Bone marrow (tissue), 2 donors: ENCODE data around the gene PEX26.
"Not testable (repeated sequence)": the region's sequence is repeated elsewhere in the genome, so short reads cannot be mapped to it uniquely, and the experiment has no call there.

ENCODE experiments used
- DNase-seq, 2 donors: peaks; one replicate each; lab custom pipeline; 2025; lab: John Stamatoyannopoulos, UW

Gene PEX26

DNA sequence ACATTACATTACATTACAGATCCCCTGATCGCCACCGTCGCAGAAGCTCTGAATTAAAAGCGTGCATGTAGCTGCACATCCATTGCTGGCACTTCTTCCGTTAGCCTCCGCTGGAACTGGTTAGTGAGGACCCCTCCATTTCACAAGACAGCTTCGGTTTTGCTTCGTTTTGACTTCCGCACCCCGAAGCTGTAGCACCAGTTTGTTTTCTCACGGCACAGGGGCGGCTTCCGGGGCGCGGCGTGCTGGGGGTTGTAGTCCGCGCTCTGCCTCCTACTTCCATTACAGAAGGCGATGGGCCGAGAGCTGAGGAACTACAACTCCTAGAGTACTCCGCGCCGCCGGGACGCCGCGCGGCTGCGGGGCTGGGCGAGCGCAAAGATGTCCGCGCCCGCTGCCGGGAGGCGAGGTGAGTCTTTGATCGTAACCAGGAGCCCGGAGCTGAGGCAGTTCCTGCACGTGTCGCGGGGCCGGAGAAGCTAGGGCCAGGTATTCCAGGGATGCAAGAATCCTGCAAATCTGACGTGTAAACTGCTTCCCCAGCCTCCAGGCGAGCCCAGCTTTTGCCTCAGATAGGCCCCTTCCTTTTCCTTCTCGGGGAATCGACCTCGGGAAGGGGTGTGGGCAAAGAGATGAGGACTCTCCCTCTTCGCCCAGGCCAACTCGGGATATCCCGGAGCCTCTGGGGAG is at the start of gene PEX26:
Gene PEX26, plus strand, starts transcription at position 352 of the 690 bp plus-strand sequence. CDS start 387 bp downstream, outside the sequence.
- peak; percentile 69 to 90 for DNase-seq

DNA sequence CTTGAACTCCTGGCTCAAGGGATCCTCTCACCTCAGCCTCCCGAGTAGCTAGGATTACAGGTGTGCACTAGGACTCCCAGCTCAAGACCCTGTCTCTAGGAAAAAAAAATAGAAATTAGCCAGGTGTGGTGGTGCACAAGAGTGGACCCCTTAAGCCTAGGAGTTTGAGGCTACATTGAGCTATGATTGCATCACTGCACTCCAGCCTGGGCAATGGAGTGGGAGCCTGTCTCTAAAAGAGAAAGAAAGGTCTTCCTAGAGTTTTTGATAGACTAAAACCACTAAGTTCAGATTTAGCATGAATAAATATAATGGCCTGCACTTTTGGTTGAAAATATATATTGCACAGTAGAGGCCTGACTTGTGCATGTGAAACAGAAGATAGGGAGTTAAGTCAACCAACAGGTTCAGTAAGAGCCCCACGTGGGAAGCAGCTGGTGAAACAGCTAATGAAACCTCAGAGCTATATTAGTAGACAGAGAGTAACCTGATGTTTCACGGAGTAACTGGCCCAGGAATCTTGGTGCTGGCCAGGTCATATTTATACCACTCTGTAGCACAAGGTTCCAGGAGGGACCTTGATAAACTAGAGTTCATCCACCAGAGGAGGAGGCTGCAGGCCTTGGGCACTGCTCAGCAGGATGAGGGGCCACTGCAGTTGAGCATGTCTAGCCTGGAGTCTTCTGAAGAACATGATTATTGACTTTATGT is 48.8 kb upstream of the PEX26 start:
- DNase-seq = no peak

DNA sequence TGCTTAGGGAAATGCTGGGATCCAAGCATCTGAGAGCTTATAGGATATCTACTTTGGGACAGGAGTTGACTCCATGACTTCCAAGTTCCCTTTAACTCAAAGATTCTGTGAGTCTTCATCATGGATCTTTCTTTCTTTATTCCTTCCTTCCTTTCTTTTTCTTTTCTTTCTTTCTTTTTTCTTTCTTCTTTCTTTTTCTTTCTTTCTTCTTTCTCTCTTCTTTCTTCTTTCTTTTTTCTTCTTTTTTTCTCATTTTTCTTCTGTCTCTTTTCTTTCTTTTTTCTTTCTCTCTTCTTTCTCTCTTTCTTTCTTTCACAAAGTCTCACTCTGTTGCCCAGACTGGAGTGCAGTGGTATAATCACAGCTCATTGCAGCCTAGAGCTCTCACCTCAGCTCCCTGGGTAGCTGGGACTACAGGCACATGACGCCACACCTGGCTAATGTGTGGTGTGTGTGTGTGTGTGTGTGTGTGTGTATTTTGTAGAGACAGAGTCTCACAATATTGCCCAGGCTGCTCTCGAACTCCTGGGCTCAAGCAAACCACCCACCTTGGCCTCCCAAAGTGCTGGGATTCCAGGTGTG is 48.0 kb upstream of the PEX26 start:
- no peak for DNase-seq

DNA sequence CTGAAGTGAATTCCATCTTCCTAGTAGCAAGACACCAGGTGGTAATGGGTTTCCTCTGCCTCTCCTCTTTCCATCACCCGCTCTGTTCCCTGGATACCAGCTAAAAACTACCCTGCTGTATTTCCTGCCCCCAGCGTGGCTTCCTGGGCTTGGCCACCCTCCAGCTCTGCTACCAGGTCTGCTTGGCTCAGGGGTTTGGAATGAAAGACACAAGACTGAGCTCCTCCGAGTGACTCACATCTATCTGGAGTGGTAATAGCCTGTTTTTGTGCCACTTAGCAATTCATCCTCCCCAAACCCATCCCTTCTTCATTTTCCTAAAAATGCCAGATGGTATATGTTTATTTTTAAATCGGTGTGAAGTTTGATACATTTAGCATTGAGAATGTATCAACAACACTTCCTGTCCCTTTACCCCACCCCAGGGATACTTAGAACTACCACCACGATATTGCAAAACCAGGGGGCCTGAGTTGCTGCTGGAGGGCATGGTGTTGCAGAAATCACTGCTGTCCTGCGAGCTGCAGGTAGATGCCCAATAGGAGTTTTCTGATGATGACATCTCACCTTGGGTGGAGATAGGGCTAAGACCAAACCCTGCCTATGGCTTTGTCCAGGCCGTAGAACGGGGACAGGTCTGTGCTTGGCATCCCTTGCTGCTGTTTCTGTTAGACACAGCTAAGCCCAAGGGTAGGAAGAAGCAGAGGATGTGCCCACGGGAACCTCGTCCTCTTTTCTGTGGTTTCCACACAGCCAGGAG is 45.9 kb upstream of the PEX26 start:
- no peak for DNase-seq

DNA sequence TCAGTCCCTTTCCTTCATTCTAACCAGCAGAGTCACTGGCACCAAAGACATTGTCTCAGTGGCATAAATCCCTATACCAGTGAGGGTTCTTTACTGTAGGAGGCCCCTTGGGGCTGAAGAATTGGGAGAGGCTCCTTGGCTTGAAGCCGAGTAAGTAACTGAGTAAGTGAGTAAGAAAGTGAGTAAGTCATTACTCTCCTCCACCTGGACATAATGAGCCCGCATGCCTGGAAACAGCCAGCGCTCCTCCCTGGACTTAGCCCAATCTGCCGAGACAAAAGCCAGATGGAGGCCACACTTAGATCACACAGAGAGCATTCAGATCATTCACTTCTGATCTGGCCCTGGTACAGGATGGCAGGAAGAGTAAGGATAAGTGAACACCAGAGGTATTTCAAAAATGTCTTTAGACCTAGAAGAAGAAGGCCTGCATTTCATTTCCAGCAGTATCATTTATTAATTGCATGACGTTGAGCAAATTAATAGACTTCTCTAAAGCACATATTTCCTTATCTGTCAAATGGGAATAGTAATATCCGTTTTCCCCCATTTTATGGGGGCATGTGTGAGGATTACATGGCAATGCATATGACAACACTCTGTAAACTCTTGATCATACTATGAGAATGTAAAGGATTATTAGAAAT is 45.2 kb upstream of the PEX26 start:
- DNase-seq = no peak

DNA sequence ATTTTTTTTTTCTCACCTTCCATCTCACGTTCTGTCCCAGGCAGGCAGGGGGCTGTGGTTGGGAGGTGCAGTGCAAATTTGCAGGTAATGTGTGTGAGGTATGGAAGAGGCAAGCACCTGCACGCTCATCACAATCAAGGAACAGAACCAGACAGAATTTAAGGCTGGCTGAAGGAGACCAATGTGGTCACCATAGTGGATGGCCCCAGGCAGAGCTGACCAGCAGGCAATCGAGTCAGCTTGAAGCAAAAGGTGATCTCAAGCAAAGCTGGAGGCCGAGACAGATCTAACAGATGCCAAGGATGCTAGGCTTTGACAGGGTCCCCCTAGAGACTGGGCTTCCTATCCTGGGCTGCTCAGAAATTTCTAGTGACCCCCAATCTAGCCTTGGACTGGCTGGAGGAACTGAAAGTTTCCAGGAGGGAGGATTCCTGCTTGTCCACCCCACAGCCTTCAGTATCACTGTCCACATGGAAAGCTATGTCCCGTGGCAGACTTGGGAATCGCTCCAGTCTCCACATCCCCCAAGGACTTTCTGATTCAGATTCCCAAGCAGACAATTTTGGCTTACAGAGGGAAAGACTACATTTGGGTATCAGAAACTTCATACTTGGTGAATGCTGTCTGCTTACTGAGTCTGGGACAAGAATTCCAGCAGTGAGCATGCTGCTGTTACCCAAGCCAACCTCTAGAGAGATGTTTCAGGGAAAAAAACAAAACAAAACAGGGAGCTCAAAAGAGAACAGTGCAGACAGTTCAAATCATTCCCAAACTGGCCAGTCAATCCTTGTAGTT is 44.4 kb upstream of the PEX26 start:
- DNase-seq = no peak

DNA sequence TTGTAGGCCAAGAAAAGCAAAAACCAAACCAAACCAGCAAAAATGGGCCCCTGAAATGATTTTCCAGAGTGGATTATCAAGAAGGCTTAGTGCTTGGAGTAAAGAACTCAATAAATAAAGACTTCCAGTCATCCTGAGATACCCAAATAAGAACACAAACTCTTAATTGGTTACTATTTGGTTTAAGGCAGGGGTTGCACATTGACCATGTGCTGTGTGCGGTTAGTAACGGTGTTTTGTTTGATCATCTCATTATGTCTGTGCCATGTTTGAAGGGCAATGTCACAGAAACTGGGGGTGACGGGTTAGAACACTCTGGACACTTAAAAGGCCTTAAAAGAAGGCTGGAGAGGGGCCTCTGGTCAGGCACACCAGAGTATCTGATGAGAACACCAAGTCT is 43.7 kb upstream of the PEX26 start:
- no peak for DNase-seq

DNA sequence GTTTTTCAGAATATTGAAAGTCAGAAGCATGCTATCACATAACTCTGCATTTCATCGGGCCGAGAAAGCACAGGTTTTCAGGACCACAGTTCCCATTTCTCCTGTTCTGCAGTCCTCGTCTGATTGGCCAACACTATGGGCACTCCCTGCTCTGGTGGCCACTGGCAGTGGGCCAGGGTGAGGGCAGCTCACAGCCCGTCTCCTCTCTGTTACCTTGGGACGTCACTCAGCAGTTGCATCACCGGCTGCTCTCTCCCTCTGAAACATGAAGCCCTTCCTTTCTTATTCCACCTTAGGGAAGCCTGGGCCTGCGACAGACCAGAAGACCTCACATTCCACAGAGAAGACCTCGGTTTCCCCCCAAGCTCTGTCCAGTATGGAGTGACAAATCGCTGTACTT is 42.0 kb upstream of the PEX26 start:
- DNase-seq = no peak

DNA sequence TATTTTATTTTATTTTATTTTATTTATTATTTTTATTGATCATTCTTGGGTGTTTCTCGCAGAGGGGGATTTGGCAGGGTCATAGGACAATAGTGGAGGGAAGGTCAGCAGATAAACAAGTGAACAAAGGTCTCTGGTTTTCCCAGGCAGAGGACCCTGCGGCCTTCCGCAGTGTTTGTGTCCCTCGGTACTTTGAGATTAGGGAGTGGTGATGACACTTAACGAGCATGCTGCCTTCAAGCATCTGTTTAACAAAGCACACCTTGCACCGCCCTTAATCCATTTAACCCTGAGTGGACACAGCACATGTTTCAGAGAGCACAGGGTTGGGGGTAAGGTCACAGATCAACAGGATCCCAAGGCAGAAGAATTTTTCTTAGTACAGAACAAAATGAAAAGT is 36.9 kb upstream of the PEX26 start:
- not testable (repeated sequence) for DNase-seq

DNA sequence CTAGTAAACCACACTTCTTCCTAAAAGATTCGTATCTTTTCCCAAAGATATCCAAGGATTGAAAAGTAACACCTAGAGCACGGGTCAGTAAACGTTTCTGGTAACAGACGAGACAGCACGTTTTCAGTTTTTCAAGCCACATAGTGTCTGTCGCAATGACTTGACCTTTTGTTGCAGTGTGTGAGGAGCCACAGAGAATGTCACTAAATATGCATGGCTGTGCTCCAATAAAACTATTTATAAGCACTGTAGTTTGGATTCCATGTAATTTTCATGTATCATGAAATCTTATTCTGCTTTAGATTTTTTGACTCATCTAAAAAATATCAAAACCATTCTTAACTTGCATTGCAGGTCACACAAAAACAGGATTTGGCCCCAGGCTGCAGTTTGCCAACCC is 35.1 kb upstream of the PEX26 start:
- DNase-seq = no peak

DNA sequence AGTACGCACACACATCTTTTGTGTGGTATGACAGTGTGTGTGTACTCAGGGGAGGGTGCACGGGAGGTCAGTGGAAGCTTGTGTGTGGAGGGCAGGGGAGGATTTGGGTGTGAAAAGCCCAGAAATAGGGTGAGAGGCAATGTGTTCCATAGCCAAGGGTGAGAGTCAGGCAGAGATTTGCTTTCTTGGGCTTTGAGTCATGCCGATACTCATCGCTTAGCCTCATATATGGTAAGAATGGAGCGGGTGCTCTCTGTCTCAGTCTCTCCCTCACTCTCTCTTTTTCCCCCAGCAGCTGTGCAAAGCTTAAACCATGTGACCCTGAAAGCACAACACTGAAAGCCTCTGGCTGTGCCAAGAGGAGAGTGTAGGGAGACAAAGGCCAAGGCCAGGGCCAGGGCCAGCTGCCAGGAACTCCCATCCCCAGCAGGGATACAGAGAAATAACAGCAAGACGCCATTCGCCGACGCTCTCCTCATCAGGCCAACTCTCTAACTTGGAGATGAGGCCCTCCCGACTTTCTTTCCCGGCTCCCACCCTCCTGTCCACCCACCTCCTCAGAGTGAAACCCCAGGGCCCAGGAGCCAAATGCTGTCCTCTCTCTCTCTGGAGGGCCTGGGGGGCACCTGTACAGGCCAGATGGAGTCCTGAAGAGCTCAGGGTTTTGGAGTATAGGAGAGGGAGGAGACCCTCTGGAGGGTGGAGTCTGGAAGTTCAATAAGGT is 33.1 kb upstream of the PEX26 start:
- no peak for DNase-seq

DNA sequence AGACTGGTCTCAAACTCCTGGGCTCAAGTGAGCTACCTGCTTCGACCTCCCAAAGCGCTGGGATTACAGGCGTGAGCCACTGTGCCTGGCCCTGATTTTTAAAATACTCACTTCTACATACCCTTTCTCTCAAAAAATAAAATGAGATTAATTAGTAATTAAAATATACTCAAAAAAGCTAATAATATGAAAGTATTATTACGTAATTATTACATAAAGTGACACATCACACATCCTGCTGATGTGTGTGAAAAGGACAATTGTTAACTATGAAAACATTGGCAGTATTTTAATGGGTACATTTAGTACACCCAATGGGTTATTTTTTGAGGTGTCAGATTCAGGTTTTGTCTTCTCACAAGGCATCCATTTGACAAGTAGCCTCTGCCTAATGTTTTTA is 32.0 kb upstream of the PEX26 start:
- DNase-seq = no peak

DNA sequence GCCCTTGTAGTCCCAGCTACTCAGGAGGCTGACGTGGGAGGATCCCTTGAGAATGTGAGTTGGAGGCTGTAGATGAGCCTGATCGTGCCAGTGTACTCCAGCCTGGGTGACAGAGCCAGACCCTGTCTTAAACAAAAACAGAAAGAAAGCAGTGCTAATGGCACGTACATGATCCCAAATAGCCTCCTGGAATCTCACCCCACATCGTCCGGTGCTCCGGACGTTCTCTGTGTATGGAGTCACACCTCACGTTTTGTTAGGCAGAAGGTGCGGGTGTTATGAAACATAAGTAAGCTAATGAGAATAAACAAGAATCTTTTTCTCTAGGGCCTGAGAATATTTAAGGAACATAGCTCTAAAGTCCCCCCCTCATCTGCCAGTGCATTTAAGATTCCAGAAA is 29.7 kb upstream of the PEX26 start:
- DNase-seq = no peak

DNA sequence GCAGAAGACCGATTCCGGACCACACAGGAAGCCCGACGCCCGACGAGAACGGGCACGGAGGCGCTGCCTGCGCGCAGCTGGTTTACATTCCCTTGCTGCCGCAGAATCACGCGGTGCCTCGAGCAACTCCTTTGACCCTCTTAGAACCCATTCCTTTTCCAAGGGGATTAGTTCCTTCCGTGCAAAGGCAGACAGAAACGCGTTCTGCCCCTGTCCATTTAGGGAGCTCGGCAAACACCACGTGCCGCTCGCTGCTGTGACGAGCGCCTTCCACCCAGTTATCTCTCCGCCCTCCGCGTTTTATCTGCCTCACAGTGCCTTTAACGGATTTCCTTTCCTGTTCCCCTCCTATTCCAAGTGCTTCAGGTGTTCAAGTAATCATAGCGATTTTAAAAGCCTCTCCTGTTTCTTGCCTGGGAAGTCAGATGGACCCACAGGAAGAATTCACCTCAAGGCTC is 29.3 kb upstream of the PEX26 start:
- DNase-seq = no peak

DNA sequence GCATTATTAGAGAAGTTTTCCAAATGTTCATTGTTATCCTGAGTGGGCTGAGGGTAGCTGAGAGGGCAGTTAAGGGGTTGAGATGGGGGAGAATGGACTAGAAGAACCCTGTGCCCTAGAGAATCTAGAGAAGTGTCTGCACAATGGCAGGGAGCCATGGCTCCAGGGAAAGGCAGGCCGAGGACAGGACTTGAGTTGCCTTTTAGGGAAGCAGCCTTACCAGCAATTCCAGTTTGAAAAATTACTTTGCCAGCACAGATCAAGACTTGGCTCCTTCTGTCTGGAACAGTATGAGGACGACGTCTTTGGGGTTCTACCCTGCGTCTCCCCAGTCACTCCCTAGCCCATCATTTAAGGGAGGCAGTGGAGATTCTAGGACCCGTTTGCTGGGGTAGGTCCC is 27.7 kb upstream of the PEX26 start:
- DNase-seq = no peak

DNA sequence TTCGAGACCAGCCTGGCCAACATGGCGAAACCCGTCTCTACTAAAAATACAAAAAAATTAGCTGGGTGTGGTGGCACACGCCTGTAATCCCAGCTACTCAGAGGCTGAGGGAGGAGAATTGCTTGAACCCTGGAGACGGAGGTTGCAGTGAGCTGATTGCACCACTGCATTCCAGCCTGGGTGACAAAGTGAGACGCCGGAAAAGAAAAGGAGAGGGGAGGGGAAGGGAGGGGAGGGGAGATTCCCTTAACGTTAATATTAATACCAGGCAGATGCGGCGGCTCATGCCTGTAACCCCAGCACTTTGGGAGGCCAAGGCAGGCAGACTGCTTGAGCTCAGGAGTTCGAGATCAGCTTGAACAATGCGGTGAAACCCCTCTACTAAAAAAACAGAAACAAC is 26.7 kb upstream of the PEX26 start:
- DNase-seq = not testable (repeated sequence)

DNA sequence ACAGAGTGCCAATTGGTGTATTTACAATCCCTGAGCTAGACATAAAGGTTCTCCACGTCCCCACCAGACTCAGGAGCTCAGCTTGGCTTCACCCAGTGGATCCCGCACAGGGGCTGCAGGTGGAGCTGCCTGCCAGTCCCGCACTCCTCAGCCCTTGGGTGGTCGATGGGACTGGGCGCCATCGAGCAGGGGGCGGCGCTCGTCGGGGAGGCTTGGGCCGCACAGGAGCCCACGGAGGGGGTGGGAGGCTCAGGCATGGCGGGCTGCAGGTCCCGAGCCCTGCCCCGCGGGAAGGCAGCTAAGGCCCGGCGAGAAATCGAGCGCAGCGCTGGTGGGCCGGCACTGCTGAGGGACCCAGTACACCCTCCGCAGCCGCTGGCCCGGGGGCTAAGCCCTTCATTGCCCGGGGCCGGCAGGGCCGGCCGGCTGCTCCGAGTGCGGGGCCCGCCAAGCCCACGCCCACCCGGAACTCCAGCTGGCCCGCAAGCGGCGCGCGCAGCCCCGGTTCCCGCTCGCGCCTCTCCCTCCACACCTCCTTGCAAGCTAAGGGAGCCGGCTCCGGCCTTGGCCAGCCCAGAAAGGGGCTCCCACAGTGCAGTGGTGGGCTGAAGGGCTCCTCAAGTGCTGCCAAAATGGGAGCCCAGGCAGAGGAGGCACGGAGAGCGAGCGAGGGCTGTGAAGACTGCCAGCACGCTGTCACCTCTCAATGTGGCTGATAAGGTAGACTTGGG is 24.4 kb upstream of the PEX26 start:
- DNase-seq = not testable (repeated sequence)

DNA sequence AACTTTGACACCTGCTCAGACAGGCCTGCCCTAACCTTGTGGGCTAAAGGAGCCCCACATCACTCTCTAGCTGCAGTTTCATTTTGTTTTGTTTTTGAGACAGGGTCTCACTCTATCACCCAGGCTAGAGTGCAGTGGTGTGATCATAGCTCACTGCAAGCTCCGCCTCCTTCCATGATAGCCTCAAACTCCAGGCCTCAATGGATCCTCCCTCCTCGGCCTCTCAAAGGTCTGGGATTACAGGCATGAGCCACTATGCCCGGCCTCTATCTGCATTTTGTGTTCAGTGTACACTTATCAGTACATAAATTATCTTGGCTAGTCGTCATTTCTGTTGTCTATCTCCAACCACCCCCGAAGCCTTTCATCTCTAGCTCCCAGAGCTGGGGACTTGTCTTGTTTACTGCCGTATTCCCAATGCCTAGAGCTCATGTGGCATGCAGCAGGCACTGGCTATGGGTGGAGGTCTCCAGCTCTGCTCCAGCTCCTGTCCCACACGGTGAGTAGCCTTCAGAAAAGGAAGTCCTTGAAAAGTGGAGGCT is 22.1 kb upstream of the PEX26 start:
- DNase-seq = no peak

DNA sequence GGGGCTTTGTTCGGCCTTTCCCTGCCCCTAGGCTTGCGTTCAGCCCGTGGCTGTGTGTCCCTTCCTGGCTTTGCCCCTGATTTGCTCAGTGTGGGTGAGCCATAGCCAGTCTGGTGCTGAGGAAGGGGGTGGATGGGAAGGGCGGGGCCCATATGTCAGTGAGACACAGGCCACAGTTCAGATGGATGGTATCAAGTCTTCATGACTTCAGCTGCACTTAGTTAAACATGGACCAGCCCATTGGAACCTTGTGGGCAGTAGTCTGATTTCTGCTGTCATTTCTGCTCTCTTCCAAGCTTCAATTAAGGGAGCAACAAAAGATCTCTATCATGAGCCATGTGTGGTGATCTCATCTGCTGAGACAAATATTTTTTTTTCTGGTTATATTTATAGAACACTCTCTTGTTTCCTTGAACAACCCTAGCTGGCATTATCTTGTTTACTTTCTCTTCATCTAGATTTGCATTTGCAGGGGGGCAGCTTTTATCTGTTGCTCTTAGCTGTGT is 21.6 kb upstream of the PEX26 start:
- no peak for DNase-seq
